OCI-M1 (cell line): Measurements from ENCODE around the gene NINL.
"Not testable (repeated sequence)": the region's sequence is repeated elsewhere in the genome, so short reads cannot be mapped to it uniquely, and the experiment has no call there.

Experiments
- DNase-seq: peaks from one replicate; lab custom pipeline; 2025; lab: John Stamatoyannopoulos, UW

NINL gene

DNA sequence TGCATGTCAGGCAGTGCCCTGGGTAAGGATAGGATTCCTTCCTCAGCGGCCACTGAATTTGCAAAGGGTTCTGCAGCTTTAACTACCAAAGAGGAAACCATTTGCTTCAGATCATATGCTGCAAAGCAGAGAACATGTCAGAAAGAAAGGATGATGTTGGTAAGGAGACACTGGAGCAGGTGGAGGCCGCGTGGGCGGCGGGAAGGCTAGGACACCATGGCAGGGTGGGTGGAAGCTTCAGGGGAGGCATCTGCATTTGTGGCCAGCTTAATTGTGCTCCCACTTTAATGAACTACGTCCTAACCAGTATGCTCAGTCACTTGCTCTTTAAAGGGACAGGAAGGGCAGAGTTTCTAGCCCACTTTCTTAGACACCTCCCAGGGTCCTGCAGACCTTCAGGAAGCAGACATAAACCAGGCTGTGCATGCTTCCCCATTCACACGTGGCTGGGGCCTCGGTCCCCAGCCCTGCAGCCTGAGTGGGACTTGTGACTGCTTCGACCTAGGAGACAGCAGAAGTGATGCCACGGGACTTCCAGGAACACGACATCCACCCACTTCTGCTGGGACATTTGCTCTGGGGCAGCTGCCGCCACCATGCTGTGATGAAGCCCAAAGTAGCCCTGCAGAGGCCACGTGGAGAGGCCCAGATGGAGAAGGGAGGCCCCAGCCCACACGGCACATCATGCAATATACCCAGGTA lies 101.7 kb downstream of the NINL start:
- DNase-seq = no peak

DNA sequence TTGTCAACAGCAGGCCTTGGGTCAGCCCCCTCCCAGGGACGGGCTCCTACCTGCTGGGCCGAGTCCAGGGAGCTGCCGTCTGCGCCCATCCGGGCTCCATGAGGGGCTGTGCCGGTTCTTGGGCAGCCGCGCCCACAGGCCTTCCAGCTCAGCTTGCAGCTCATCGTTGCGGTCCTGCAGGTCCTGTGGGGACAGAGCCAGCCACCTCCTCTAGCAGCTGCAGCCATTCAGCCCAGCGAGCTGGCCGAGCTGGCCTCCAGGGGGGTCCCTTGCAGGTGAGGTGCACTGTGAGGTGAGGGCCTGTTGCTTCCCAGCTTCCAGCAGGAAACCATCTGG lies 103.4 kb downstream of the NINL start:
- no peak for DNase-seq

DNA sequence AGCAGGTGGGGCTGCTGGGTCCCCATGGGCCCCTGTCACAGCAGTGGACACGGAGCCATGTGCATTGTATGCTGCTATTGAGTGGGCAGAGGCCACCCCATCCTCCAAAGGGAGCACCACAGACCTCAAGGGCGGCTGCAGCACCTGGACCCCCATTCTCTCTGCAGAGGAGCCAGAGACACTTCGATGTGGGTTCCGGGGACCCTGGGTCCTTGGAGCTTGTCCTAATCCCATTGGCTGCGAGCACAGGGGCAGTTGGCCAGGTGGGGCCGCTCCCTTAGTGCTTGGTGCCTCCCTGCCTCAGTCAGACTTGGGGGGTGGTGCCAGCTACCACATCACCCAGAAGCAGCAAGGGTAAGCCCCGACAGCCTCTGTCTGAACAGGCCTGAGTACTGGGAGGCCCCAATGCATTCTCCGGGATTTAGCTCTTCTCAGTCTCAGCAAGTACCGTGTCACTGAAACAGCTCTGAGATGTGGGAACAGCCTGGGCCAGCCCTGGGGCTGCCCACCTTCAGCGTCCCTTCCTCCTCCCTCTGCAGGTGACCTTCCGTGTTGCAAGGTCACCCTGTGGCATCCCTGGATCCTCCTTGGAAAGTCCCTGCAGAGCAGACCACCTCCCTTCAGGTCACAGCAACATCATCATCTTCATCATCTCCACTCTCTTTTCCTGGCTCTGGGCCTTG lies 104.0 kb downstream of the NINL start:
- DNase-seq = no peak

DNA sequence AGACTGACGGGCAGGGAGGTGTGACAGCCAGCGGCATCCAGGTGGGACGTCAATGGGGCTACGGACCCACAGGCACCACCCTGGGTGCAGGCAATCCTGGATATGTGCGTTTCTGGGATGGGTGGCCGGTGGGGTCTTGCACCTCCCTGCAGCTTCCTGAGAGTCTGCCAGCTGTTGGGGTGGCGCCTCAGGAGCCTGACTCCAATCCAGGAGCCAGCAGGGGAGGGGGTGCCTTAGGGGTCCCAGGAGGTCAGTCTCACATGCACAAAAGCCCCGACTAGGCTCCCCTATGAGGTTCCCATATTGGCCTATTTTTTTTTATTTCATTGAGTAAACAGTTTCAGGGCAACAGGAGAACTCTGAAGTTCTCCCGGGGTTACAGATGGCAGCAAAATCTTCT lies 104.5 kb downstream of the NINL start:
- DNase-seq = no peak

DNA sequence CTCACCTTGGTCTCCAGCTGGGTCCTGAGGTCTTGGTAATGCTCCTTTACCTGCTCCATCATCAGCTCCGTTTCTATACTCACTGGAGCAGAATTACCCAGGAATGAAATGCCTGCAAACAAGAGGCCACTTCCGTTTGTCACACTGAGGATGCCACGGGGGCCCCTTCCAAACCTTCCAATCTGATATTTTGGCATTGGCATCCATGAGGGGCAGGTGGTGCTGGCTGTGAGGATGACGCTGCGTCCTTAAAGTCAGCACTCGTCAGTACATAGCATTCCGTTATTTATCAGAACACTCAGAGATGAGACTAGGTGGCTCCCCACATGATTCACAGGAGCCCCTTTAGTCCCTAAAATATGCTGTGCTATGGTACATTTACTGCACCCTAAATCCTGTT lies 105.2 kb downstream of the NINL start:
- no peak for DNase-seq

DNA sequence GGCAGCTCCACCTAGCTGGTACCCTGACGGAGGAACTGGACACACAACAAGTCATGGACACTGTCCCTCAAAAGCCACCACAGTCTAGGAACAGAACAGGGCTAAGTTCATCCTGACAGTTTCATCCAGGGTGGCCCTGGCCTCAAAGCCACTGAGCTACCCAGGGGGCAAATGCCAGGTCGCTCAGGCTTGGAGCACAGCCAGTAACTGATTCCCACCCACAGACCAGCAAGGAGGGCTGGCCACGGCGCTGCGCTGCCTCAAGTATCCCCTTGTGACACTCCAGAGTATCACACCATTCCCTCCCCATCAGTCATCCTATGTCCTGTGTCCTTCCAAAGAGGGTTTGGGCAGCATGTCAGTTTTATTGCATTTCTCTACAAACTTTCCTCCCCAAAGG lies 105.7 kb downstream of the NINL start:
- DNase-seq = no peak

DNA sequence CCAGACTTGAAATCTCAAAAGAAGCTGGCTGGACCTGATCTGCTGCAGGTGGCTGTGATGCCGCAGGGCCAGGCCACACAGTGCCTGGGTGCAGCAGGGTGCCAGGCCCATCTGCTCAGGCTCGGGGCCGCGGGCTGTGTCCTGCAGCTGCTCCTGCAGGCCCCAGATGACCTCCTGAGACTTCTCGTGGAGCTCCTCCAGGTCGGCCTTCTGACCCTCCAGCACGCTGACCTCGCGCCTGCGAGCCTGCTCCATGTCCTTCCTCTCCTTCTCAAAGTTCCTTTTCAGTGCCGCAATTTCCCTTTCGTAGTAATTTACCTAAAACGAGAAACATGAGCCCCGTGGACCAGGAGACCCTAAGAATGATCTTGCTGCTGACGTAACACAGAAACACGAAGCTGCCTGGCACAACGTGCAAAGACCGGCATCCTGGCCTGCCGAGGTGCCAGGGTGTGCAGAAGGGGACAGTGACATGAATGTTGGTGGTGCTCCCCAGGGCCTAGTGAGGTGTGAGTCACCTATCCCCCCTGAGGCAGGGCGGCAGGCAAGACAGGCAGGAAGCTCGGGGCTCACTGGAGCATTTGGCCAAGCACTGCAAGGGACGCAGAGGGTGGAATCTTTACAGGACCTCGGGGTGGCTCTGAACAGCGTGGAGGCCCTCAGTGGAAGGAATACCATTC lies 106.3 kb downstream of the NINL start:
- no peak for DNase-seq

DNA sequence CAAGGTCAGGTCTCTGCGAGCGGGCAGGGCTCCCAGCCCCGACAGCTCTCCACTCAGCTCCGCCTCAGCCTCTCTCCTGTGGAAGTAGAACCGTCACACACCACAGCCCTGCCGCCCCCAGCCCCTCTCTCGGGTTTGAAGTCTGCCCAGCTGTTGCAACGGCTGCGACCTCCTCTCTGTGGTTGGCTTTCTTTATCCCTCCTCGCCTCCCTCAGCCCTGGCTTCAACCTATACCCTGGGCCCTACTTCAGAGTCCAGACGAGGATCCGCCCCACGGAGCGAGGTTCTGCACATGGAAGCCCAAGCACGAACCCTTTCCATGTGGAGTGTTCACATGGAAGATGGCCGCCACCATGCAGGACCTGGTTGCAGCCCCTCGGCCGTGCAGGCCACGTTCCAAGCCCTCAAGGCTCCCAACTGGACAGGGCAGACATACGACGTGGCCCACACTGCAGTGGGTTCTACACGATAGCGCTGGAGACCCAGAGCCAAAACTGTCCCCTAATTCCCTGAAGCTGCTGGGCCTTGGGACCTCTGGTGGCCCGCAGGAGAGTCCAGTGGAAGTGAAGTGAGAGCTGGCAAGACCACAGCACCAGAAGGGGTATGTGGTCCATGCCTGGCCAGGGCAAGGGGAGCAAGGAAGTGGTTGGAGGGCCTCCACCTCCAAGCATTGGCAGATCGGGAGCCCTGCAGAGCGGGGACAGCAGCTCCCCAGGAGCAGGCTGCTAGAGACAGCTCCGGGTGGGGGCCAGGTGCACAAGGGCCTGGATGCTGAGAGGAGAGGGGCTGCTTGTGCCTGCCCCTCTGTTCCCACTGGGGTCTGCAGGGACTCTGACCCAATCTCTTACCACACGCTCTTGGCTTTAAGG lies 108.1 kb downstream of the NINL start:
- DNase-seq = no peak

DNA sequence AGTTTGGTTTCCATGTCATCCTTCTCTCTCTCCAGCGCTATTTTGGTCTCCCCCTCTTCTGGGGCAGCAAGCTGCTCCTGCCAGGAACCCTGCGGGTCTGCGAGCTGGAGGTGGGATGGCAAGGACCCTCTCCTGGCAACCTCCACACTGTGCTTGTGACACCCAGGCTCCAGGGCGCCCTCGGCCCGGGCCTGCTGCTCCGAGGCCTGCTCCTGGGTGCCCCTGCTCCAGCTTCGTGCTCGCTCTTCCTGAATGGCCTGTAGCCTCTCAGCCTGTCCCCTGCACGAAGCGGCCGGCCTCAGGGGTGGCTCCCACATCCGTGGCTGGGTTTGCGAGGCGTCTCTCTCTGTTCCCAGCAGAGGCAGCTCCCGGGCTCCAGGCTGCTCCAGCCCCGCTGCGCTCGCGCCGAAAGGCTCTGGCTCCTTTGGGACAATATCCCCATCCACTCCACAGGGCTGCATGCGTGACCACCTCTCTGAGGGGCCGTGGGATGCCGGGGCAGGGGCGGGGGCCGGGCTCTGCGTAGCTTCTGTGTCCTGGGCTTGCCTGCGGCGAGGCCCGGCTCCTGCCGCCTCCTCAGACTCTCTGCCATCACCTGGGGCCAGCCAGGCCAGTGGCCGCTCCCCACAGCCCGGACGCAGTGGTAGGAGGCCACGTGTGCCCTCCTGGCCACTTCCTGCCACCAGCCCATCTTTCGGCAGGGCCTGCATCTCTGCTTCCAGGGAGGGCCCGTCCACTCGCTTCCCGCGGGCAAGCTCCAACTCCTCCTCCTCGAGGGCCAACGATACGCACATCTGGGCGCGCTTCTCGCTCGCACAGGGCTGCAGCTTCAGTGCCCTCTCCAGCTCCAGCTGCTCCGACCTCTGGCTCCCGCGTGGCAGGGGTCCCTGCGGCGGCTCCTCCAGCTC lies 109.0 kb downstream of the NINL start:
- no peak for DNase-seq

DNA sequence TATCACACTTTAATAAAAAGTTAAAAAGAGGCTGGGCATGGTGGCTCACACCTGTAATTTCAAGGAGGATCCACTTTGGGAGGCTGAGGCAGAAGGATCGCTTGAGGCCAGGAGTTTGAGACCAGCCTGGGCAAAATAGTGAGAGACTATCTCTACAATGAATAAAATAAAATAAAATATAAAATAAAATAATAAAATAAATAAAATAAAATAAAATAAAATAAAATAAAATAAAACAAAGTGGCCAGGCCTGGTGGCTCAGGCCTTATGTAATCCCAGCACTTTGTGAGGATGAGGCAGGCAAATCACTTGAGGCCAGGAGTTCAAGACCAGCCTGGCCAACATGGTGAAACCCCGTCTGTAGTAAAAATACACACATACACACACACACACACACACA lies 112.0 kb downstream of the NINL start:
- DNase-seq = not testable (repeated sequence)

DNA sequence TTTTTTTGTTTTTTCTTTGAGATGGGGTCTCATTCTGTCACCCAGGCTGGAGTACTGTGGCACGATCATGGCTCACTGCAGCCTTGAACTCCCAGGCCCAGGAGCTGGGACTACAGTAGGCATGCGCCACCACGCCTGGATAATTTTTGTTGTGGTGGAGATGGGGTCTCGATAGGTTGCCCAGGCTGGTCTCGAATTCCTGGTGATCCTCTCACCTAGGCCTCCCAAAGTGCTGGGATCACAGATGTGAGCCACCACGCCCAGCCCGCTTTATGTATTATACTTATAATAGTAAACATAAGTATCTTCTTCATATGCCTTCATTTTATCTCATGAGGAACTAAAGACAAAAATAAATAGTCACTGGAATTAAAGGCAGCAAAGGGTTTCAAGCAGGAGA lies 114.3 kb downstream of the NINL start:
- no peak for DNase-seq

DNA sequence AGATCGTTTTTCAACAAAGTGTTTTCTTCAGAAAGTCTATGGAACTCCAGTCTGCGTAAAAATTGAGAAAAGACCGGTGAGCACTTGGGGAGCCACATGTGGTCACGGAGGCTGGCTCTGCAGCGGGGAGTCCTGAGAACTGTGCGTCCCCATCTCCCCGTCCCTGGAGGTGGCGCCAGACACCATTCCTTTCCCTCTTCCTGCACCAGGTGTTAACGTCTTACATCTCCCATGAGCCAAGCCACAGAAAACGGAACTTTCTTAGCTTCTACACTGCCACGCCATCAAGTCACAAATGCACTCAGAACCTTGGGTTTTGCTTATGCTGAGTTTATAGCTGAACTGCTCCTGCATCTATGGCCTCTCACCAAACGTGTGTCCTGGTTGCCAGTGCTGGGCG lies 115.3 kb downstream of the NINL start:
- DNase-seq = peak; percentile 31

DNA sequence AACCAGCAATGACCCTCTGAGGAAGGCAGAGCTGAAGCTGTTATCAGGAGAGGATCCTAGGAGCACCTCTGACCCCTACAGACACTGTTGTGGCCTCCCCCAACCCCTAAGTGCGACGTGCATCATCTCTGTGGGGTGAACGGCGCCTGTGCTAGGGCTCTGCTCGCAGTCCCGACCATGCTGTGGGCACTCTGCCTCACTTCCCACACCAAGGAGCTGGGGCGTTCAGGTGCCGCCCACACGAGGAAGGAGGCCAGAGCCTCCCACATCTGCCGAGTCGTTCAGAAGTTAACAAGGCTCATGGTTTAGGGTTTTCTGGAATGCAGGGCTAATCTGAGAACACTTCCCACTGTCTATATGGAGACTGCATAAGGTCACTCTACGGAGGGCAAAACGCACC lies 115.8 kb downstream of the NINL start:
- DNase-seq = no peak

DNA sequence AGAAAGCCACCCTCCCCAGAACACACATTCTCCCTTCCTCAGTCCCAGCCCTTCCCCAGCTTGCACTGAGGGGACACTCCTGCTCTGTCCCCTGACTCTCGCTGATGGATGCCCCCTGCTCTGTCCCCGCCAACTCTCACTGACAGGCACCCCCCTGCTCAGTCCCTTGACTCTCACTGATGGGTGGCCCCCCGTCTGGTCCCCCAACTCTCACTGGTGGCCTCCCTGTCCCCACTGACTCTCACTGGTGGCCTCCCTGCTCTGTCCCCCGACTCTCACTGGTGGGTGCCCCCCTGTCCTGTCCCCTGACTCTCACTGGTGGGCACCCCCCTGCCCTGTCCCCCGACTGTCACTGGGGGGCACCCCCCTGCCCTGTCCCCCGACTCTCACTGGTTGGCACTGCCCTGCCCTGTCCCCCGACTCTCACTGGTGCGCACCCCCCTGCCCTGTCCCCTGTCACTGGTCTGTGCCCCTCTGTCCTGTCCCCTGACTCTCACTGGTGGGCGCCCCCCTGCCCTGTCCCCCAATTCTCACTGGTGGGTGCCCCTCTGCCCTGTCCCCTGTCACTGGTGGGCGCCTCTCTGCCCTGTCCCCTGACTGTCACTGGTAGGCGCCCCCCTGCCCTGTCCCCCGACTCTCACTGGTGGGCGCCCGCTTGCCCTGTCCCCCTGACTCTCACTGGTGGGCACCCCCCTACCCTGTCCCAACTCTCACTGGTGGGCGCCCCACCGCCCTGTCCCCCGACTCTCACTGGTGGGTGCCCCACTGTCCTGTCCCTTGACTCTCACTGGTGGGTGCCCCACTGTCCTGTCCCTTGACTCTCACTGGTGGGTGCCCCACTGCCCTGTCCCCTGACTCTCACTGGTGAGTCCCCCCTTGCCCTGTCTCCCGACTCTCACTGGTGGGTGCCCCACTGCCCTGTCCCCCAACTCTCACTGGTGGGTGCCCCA lies 116.9 kb downstream of the NINL start:
- DNase-seq = no peak

DNA sequence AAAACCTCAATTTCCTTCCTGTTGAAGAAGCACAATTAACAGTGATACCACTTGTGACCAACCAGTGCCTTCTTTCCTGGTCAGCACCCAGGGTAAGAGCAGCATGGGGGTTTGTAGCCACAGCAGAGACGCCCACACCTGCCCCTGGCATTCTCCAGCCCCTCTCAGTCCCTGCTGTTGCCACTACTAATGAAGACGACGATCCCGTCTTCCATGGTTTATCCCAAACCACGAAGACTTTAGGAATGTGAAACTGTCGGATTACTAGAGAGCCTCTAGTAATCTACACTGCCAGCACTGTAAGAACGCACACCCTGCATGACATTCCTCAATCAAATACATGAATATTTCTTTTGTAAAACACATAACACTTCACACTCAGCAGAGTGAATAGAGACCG lies 117.9 kb downstream of the NINL start:
- DNase-seq = no peak

DNA sequence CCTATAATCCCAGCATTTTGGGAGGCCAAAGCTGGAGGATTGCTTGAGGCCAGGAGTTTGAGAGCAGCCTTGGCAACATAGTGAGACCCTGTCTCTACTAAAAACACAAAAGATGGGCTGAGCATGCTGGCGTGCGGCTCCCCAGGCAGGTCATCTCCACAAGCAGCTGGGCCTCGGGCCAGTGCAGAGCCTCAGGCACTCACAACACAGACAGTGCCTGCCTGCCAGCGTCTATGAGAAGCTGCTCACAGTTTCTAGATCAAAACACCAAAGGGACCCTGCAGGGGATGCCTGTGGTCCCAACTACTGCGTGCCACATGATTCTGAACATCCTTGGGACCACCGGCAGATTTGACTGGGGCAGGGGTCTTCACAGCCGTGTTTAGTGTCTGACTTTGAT lies 118.5 kb downstream of the NINL start:
- DNase-seq = no peak

DNA sequence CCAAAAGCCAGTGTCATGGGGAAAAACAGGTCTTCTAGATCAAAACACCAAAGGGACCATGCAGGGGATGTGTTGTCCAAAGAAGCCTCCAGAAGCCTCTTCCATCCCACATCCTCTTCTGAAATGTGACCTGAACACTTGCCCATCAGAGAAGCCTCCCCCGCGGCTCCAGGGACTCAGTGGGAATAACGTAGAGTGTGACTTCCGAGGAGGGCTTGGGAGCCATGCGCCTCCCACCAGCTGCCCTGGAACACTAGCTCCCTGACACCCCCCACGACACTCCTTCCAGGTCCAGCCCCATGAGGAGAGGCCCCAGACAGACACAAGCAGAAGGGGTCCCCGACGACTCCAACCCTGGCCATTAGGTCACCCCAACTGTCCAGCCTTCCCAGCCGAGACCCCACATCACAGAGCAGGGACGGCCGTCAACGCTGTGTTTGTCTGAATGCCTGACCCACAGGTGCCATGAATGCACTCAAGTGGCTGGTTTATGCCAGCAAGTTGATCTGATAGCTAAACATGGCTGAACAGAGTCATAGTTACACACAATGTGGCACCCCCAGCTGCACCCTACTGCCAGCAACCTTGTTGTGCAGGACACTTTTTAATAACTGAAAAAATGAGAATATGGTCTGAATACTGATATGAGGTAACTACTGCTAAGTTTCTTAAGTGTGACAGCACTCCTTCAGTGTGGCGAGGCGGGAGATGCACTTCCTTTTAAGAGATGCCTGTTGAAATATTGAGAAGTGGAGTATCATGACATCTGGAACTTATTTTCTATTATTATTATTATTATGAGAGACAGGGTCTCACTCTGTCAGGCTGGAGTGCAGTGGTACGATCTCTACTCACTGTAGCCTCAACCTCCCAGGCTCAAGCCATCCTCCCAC lies 119.8 kb downstream of the NINL start:
- no peak for DNase-seq

DNA sequence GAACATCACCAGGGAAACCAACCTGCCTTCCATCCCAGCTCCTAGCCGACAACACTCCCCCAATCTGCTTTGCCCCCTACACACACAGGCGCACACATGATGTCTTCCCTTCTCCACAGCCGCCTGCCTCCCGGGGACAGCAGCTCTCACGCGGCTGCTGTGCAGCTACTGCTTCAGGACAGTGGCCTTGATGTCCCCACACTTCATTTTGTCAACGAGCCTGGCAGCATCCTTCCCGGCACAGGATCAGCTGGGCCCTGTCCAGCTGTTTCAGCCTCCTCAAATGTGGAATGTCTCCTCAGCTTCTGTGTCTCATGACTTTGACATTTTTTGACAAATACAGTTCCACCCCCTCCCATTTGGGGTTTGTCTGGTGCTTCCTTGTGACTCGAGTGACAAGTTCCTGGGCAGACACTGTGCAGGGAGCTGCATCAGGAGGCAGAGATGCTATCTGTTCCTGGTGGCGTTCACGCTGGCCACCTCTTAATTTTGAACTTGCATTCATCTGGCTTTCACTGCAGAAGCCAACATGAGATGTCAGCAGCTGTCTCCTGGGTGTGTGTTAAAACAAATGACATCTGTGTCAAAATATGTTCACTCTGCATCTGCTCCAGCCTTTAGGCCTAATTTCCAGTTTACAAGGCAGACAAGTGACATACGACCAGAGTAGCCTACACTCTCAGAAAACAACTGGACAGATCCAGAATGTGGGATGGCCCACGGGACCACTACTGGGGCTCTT lies 120.7 kb downstream of the NINL start:
- DNase-seq = no peak
